GM23338 (cell line): Measurements from ENCODE around the gene ARHGAP9. TPM values are rescaled to one million over a fixed set of nuclear protein-coding genes. Genes with fewer than 3 reads are reported as not detected.

ENCODE experiments used
- ATAC-seq: fragments of 200-7000 bp; cut with Tn5 transposase; 3 replicates; pipeline ENCODE4 v1.9.1; 2020
- DNase-seq: peaks from one replicate; pipeline ENCODE4 v3.0.0-alpha.2; 2015; ENCODE audit warnings: low spot score
- H2AFZ ChIP-seq: fragments of 200-600 bp; sonication (generic); 2 replicates; pipeline ENCODE4 v1.8.0; 2016; ENCODE audit warnings: antibody characterized with exemption, mild to moderate bottlenecking, moderate library complexity
- H3F3A ChIP-seq: fragments of 200-600 bp; sonication (generic); replicated peaks from 2 replicates; pipeline ENCODE4 v1.8.0; 2017; ENCODE audit warnings: antibody characterized with exemption, mixed run types, low read depth
- H3K27ac ChIP-seq: fragments of 200-600 bp; sonication (generic); 2 replicates; pipeline ENCODE4 v1.6.1; 2016; ENCODE audit warnings: low read depth
- H3K27me3 ChIP-seq: fragments of 200-600 bp; sonication (generic); 2 replicates; pipeline ENCODE4 v1.8.0; 2016; ENCODE audit warnings: mild to moderate bottlenecking, mixed run types, moderate library complexity; ENCODE audit not compliant: insufficient read depth
- H3K36me3 ChIP-seq: fragments of 200-600 bp; sonication (generic); 2 replicates; pipeline ENCODE4 v1.8.0; 2016; ENCODE audit warnings: mild to moderate bottlenecking; ENCODE audit not compliant: insufficient read depth
- H3K4me1 ChIP-seq: fragments of 200-600 bp; sonication (generic); 2 replicates; pipeline ENCODE4 v1.8.0; 2016; ENCODE audit warnings: mild to moderate bottlenecking, moderate library complexity; ENCODE audit not compliant: insufficient read depth
- H3K4me2 ChIP-seq: fragments of 200-600 bp; sonication (generic); 2 replicates; pipeline ENCODE4 v1.7.1; 2017; ENCODE audit warnings: mixed run types
- H3K4me3 ChIP-seq: fragments of 200-600 bp; sonication (generic); 2 replicates; pipeline ENCODE4 v1.6.1; 2016; ENCODE audit warnings: mixed run types
- H3K79me2 ChIP-seq: fragments of 200-600 bp; sonication (generic); replicated peaks from 2 replicates; pipeline ENCODE4 v1.8.0; 2017; ENCODE audit warnings: mild to moderate bottlenecking; ENCODE audit not compliant: insufficient read depth
- H3K9me2 ChIP-seq: fragments of 200-600 bp; sonication (generic); 2 replicates; pipeline ENCODE4 v1.8.0; 2017; ENCODE audit not compliant: insufficient read depth
- H4K20me1 ChIP-seq: fragments of 200-600 bp; sonication (generic); replicated peaks from 2 replicates; pipeline ENCODE4 v1.8.0; 2017; ENCODE audit warnings: mild to moderate bottlenecking; ENCODE audit not compliant: insufficient read depth
- H3K27ac Mint-ChIP-seq: 2 replicates; pipeline ENCODE4 v1.8.0; 2020; ENCODE audit warnings: inconsistent platforms, mild to moderate bottlenecking, moderate library complexity, mixed read lengths
- H3K27me3 Mint-ChIP-seq: 3 replicates; pipeline ENCODE4 v1.8.0; 2022; ENCODE audit warnings: low read depth, mild to moderate bottlenecking, moderate library complexity, mixed read lengths, inconsistent platforms; ENCODE audit not compliant: insufficient read depth, poor library complexity
- H3K36me3 Mint-ChIP-seq: 3 replicates; pipeline ENCODE4 v1.8.0; 2021; ENCODE audit warnings: low read depth, mild to moderate bottlenecking, inconsistent platforms, moderate library complexity, mixed read lengths
- H3K4me1 Mint-ChIP-seq: 3 replicates; pipeline ENCODE4 v1.8.0; 2020; ENCODE audit warnings: mild to moderate bottlenecking, inconsistent platforms, mixed read lengths
- H3K4me3 Mint-ChIP-seq: 3 replicates; pipeline ENCODE4 v1.8.0; 2021; ENCODE audit warnings: moderate library complexity, mild to moderate bottlenecking, inconsistent platforms, mixed read lengths
- H3K9me3 Mint-ChIP-seq: 3 replicates; pipeline ENCODE4 v1.8.0; 2020; ENCODE audit warnings: moderate library complexity, mild to moderate bottlenecking, inconsistent platforms, mixed read lengths
- EZH2 ChIP-seq: fragments of 200-600 bp; sonication (generic); IDR thresholded peaks from one replicate; pipeline ENCODE4 v1.8.0; 2017; ENCODE audit warnings: antibody characterized with exemption, mild to moderate bottlenecking, low read depth; ENCODE audit not compliant: unreplicated experiment
- EZH2phosphoT487 ChIP-seq: fragments of 200-600 bp; sonication (generic); IDR thresholded peaks from one replicate; pipeline ENCODE4 v1.8.1; 2018; ENCODE audit warnings: antibody characterized with exemption; ENCODE audit not compliant: unreplicated experiment
- NANOG ChIP-seq: IDR thresholded peaks from 2 replicates; pipeline ENCODE4 v1.6.1; 2016; ENCODE audit warnings: antibody characterized with exemption, borderline replicate concordance
- POLR2AphosphoS5 ChIP-seq: IDR thresholded peaks from 2 replicates; pipeline ENCODE4 v1.6.1; 2016; ENCODE audit warnings: antibody characterized with exemption, low read depth
- ZNF114 ChIP-seq: fragments of 250-450 bp; sonication (Bioruptor Pico); IDR thresholded peaks from 2 replicates; pipeline ENCODE4 v1.5.0; 2020; ENCODE audit warnings: mild to moderate bottlenecking, moderate library complexity
- polyA plus RNA-seq: library from polyadenylated mRNA; unstranded; fragments of >200 nt; fragmentation: Nextera tagmentation; extraction: Ambion mirVana; gene quantifications from 2 replicates; pipeline ENCODE4 v1.2.1, GENCODE V29; 2016
- total RNA-seq: library from RNA; depleted of rRNA; stranded (reverse); fragments of >200 nt; shearing (Covaris generic); gene quantifications from 2 replicates; pipeline ENCODE4 v1.2.3, GENCODE V29; 2014
- TF ChIP-seq, protein P1 (sequence below): IDR thresholded peaks from one replicate; pipeline ENCODE4 v1.6.1; 2018; ENCODE audit warnings: antibody characterized with exemption; ENCODE audit not compliant: unreplicated experiment
- TF ChIP-seq, protein P2 (sequence below): fragments of 250-450 bp; sonication (Bioruptor Pico); IDR thresholded peaks from 2 replicates; pipeline ENCODE4 v1.5.0; 2020; ENCODE audit warnings: mild to moderate bottlenecking, moderate library complexity
- TF ChIP-seq, protein P3 (sequence below): IDR thresholded peaks from 2 replicates; pipeline ENCODE4 v1.6.1; 2016; ENCODE audit warnings: antibody characterized with exemption

ARHGAP9 gene
- total and polyA plus RNA-seq, 2 experiments from 2014 or later: 4.5 to 7.1 TPM

DNA sequence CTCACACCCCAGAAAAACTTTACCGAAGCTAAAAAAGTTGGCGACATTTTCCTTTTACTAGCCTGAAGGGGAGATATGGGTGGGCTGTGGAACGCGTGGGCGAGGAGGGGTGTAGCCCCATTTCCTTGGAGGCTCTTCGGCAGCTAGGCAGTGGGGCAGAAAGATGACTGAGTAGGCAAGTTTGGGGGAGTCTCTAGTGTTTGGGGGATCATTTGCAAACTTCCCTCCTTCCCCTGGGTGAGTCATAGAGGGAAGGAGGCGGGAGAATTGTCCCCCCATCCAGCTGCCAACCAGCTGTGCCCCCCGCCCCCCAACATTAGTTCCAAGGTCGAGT is 17.8 kb downstream of the ARHGAP9 start:
- peaks cover 23% of the 10 kb centered on the region for H3K4me1 ChIP-seq
- Mint-ChIP-seq H3K9me3 (no peaks in the 10 kb centered on the region; the same call in 2 of the 3 replicates), H3K4me1 (peaks cover 33% of the 10 kb centered on the region), H3K27ac (peak overlapping the region; percentile 99), H3K27me3 (peaks cover 34% of the 10 kb centered on the region), H3K36me3 (peaks cover 24% of the 10 kb centered on the region), H3K4me3 (peak overlapping the region; percentile 82)
- no peaks in the 10 kb centered on the region; the same call in 1 of the 2 replicates for H4K20me1 ChIP-seq
- H3K79me2 ChIP-seq: peaks cover 19% of the 10 kb centered on the region
- H2AFZ ChIP-seq: peak overlapping the region; percentile 76
- no peaks in the 10 kb centered on the region for H3K9me2 ChIP-seq
- H3K4me3 ChIP-seq: peak overlapping the region; percentile 97
- H3K4me2 ChIP-seq: peak overlapping the region; percentile 100
- no peak for DNase-seq
- ATAC-seq: no peak
- H3K27ac ChIP-seq: peak overlapping the region; percentile 100
- TF ChIP-seq, protein P1, sequence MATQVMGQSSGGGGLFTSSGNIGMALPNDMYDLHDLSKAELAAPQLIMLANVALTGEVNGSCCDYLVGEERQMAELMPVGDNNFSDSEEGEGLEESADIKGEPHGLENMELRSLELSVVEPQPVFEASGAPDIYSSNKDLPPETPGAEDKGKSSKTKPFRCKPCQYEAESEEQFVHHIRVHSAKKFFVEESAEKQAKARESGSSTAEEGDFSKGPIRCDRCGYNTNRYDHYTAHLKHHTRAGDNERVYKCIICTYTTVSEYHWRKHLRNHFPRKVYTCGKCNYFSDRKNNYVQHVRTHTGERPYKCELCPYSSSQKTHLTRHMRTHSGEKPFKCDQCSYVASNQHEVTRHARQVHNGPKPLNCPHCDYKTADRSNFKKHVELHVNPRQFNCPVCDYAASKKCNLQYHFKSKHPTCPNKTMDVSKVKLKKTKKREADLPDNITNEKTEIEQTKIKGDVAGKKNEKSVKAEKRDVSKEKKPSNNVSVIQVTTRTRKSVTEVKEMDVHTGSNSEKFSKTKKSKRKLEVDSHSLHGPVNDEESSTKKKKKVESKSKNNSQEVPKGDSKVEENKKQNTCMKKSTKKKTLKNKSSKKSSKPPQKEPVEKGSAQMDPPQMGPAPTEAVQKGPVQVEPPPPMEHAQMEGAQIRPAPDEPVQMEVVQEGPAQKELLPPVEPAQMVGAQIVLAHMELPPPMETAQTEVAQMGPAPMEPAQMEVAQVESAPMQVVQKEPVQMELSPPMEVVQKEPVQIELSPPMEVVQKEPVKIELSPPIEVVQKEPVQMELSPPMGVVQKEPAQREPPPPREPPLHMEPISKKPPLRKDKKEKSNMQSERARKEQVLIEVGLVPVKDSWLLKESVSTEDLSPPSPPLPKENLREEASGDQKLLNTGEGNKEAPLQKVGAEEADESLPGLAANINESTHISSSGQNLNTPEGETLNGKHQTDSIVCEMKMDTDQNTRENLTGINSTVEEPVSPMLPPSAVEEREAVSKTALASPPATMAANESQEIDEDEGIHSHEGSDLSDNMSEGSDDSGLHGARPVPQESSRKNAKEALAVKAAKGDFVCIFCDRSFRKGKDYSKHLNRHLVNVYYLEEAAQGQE: no peak
- no peak for TF ChIP-seq NANOG
- peak; percentile 5; the same call in 1 of the 2 replicates for TF ChIP-seq POLR2AphosphoS5
- TF ChIP-seq EZH2: no peak
- H3K36me3 ChIP-seq: no peaks in the 10 kb centered on the region
- H3F3A ChIP-seq: peaks cover 23% of the 10 kb centered on the region
- H3K27me3 ChIP-seq: no peaks in the 10 kb centered on the region

DNA sequence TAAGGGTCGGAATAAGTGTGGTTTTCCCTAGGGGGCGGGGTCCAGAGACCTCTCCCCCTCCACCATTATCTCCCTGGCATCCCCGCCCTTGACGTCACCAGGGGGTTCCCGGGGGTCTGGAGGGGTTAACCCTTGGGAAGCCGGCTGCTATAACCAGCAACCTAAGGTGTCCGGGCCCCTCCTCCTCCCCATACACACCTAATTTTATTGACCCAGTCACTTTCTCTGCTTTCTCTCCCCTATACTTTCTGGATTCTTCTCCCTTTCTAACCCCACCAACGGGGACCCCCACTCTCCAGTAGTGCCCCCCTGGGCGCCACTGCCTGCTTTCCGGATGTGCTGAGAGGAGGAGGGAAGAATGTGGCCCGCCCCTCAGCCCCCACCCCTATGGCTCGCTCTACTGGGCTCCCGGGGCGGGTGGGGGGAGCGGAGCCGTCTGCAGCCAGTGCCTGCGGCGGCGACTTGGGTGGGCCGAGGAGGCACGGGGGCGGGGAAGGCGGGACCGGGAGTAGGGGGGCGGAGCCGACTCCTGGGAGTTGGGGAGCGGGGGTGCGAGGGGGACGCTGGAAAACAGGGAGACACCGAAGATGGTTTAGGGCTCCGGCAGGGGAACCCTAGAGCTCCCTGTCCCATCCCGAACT is 18.3 kb downstream of the ARHGAP9 start:
- no peaks in the 10 kb centered on the region for H3K36me3 ChIP-seq
- peak overlapping the region; percentile 76; the same call in 1 of the 2 replicates for H2AFZ ChIP-seq
- H3K27ac ChIP-seq: peak overlapping the region; percentile 100
- H3F3A ChIP-seq: peaks cover 25% of the 10 kb centered on the region
- H3K4me2 ChIP-seq: peak overlapping the region; percentile 100
- H3K4me3 Mint-ChIP-seq: peak overlapping the region; percentile 82
- no peaks in the 10 kb centered on the region for H3K9me2 ChIP-seq
- peaks cover 38% of the 10 kb centered on the region for H3K4me1 Mint-ChIP-seq
- H3K36me3 Mint-ChIP-seq: peaks cover 29% of the 10 kb centered on the region
- peaks cover 36% of the 10 kb centered on the region for H3K27me3 Mint-ChIP-seq
- peaks cover 28% of the 10 kb centered on the region for H3K4me1 ChIP-seq
- no peaks in the 10 kb centered on the region for H3K27me3 ChIP-seq
- peak; percentile 37 for ATAC-seq
- peak; percentile 95 for DNase-seq
- H3K27ac Mint-ChIP-seq: peak overlapping the region; percentile 99
- no peaks in the 10 kb centered on the region; the same call in 2 of the 3 replicates for H3K9me3 Mint-ChIP-seq
- no peaks in the 10 kb centered on the region; the same call in 1 of the 2 replicates for H4K20me1 ChIP-seq
- peaks cover 23% of the 10 kb centered on the region for H3K79me2 ChIP-seq
- peak overlapping the region; percentile 97 for H3K4me3 ChIP-seq
- TF ChIP-seq, protein P2, sequence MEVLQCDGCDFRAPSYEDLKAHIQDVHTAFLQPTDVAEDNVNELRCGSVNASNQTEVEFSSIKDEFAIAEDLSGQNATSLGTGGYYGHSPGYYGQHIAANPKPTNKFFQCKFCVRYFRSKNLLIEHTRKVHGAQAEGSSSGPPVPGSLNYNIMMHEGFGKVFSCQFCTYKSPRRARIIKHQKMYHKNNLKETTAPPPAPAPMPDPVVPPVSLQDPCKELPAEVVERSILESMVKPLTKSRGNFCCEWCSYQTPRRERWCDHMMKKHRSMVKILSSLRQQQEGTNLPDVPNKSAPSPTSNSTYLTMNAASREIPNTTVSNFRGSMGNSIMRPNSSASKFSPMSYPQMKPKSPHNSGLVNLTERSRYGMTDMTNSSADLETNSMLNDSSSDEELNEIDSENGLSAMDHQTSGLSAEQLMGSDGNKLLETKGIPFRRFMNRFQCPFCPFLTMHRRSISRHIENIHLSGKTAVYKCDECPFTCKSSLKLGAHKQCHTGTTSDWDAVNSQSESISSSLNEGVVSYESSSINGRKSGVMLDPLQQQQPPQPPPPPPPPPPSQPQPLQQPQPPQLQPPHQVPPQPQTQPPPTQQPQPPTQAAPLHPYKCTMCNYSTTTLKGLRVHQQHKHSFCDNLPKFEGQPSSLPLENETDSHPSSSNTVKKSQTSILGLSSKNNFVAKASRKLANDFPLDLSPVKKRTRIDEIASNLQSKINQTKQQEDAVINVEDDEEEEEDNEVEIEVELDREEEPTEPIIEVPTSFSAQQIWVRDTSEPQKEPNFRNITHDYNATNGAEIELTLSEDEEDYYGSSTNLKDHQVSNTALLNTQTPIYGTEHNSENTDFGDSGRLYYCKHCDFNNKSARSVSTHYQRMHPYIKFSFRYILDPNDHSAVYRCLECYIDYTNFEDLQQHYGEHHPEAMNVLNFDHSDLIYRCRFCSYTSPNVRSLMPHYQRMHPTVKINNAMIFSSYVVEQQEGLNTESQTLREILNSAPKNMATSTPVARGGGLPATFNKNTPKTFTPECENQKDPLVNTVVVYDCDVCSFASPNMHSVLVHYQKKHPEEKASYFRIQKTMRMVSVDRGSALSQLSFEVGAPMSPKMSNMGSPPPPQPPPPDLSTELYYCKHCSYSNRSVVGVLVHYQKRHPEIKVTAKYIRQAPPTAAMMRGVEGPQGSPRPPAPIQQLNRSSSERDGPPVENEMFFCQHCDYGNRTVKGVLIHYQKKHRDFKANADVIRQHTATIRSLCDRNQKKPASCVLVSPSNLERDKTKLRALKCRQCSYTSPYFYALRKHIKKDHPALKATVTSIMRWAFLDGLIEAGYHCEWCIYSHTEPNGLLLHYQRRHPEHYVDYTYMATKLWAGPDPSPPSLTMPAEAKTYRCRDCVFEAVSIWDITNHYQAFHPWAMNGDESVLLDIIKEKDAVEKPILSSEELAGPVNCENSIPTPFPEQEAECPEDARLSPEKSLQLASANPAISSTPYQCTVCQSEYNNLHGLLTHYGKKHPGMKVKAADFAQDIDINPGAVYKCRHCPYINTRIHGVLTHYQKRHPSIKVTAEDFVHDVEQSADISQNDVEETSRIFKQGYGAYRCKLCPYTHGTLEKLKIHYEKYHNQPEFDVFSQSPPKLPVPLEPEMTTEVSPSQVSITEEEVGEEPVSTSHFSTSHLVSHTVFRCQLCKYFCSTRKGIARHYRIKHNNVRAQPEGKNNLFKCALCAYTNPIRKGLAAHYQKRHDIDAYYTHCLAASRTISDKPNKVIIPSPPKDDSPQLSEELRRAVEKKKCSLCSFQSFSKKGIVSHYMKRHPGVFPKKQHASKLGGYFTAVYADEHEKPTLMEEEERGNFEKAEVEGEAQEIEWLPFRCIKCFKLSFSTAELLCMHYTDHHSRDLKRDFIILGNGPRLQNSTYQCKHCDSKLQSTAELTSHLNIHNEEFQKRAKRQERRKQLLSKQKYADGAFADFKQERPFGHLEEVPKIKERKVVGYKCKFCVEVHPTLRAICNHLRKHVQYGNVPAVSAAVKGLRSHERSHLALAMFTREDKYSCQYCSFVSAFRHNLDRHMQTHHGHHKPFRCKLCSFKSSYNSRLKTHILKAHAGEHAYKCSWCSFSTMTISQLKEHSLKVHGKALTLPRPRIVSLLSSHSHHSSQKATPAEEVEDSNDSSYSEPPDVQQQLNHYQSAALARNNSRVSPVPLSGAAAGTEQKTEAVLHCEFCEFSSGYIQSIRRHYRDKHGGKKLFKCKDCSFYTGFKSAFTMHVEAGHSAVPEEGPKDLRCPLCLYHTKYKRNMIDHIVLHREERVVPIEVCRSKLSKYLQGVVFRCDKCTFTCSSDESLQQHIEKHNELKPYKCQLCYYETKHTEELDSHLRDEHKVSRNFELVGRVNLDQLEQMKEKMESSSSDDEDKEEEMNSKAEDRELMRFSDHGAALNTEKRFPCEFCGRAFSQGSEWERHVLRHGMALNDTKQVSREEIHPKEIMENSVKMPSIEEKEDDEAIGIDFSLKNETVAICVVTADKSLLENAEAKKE (CRISPR knock-in tag): no peak
- TF ChIP-seq ZNF114 (CRISPR knock-in tag) (no peak), POLR2AphosphoS5 (peak; percentile 3; the same call in 1 of the 2 replicates), EZH2phosphoT487 (no peak)
- TF ChIP-seq, protein P3, sequence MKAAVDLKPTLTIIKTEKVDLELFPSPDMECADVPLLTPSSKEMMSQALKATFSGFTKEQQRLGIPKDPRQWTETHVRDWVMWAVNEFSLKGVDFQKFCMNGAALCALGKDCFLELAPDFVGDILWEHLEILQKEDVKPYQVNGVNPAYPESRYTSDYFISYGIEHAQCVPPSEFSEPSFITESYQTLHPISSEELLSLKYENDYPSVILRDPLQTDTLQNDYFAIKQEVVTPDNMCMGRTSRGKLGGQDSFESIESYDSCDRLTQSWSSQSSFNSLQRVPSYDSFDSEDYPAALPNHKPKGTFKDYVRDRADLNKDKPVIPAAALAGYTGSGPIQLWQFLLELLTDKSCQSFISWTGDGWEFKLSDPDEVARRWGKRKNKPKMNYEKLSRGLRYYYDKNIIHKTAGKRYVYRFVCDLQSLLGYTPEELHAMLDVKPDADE: no peak
